ENCODE measurements around the gene QPRT.
"Not testable (repeated sequence)": the region's sequence is repeated elsewhere in the genome, so short reads cannot be mapped to it uniquely, and the experiment has no call there.

The QPRT gene

GRCh38 chr16:29678691-29679267, at the start of gene QPRT:
TSS of gene QPRT (plus strand) at chr16:29679180. CDS start at chr16:29679198, 18 bp downstream.
- no peak for DNase-seq

GRCh38 chr16:29629318-29629717, 49.7 kb upstream of the QPRT start:
- not testable (repeated sequence) for DNase-seq

GRCh38 chr16:29631658-29632057, 47.3 kb upstream of the QPRT start:
- DNase-seq, result not testable (repeated sequence)

GRCh38 chr16:29635902-29636301, 43.1 kb upstream of the QPRT start:
- not testable (repeated sequence) for DNase-seq

GRCh38 chr16:29636368-29636767, 42.6 kb upstream of the QPRT start:
- DNase-seq, result not testable (repeated sequence)

GRCh38 chr16:29638751-29639150, 40.2 kb upstream of the QPRT start:
- not testable (repeated sequence) for DNase-seq

- DNase-seq, result peak in 1 of 2 donors; percentile 59
Observed at GRCh38 chr16:29641561-29641960, 37.4 kb upstream of the QPRT start.

- DNase-seq, result no peak
Observed at GRCh38 chr16:29643596-29643995, 35.4 kb upstream of the QPRT start.

GRCh38 chr16:29644338-29644857, 34.6 kb upstream of the QPRT start:
- no peak for DNase-seq

GRCh38 chr16:29644973-29645693, 33.8 kb upstream of the QPRT start:
- no peak for DNase-seq

GRCh38 chr16:29645694-29646187, 33.2 kb upstream of the QPRT start:
- peak; percentile 41 to 43 for DNase-seq

GRCh38 chr16:29646947-29647346, 32.0 kb upstream of the QPRT start:
- DNase-seq, result no peak

GRCh38 chr16:29649588-29650494, 29.1 kb upstream of the QPRT start:
- no peak for DNase-seq

GRCh38 chr16:29650771-29651170, 28.2 kb upstream of the QPRT start:
- no peak for DNase-seq

- DNase-seq, result no peak
Observed at GRCh38 chr16:29651774-29652349, 27.1 kb upstream of the QPRT start.

GRCh38 chr16:29653471-29653870, 25.5 kb upstream of the QPRT start:
- DNase-seq, result peak in 1 of 2 donors; percentile 37

- not testable (repeated sequence) for DNase-seq
Observed at GRCh38 chr16:29653890-29654289, 25.1 kb upstream of the QPRT start.

- DNase-seq, result no peak
Observed at GRCh38 chr16:29656688-29657523, 22.1 kb upstream of the QPRT start.

GRCh38 chr16:29658705-29659104, 20.3 kb upstream of the QPRT start:
- no peak for DNase-seq

- peak in 1 of 2 donors; percentile 14 for DNase-seq
Observed at GRCh38 chr16:29662000-29662728, 16.8 kb upstream of the QPRT start.

GRCh38 chr16:29662729-29663015, 16.3 kb upstream of the QPRT start:
- DNase-seq, result peak; percentile 27 to 62
